GM21825 (cell line): Measurements from ENCODE around the gene MGLL.
"Not testable (repeated sequence)": the region's sequence is repeated elsewhere in the genome, so short reads cannot be mapped to it uniquely, and the experiment has no call there.

Source experiments
- ATAC-seq: cut with Tn5 transposase; IDR thresholded peaks from one replicate; pipeline ENCODE4 v1.9.1; 2021; ENCODE audit warnings: mild to moderate bottlenecking, moderate library complexity; ENCODE audit not compliant: unreplicated experiment

MGLL gene

DNA sequence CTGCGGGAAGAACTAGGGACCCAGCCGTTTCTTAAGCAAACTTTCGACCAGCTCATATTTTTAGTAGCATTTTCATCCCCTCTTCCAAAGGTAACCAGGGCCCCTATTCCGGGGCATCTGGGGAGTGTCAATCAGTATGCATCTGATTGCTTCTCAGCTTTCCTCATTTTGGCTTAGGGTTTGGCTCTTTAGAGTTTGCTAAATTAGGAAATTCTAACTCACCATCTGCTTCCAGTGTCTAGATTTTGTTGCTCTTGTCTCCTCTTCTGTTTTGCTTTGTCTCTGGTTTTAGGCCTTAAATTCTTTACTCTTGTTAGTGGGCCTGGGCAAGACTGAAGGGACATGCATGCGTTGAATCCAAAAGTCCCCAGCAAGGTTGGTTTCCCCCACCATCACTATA is 159.2 kb downstream of the MGLL start:
- ATAC-seq = no peak

DNA sequence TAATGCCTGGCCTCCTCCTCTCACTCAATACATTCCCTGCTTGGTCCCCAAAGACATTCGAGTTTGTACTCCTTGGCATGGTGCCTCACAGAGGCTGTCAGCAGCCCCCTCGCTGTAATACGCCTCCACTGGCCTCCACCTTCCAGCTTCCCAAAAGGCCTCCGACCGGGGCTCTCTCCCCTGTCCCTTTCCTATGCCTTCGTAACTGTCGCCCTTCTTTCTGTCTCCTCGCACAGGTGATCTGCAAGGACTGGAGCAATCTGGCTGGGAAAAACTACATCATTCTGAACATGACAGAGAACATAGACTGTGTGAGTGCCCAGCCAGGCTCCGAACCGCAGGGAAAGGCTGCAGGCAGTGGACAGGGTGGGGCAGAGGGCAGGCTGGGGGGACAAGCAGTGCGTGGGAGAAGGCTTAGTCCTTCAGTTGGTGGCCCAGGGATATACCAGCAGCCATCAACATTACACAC is 160.3 kb downstream of the MGLL start:
- no peak for ATAC-seq

DNA sequence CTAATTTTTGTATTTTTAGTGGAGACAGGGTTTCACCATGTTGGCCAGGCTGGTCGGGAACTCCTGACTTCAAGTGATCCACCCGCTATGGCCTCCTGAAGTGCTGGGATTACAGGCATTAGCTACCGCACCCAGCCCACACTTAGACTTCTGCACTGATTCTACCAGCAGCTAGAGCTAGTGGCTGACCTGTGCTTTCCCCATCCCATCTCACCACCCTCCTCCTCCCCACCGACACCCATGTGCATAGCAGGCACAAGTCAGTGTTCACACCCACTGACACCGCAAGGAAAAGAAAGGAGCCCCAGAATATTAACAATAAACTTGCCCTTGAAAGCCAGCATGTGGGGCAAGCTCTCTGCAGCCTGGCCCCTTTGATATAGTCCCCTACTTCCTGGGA is 160.7 kb downstream of the MGLL start:
- ATAC-seq = no peak

DNA sequence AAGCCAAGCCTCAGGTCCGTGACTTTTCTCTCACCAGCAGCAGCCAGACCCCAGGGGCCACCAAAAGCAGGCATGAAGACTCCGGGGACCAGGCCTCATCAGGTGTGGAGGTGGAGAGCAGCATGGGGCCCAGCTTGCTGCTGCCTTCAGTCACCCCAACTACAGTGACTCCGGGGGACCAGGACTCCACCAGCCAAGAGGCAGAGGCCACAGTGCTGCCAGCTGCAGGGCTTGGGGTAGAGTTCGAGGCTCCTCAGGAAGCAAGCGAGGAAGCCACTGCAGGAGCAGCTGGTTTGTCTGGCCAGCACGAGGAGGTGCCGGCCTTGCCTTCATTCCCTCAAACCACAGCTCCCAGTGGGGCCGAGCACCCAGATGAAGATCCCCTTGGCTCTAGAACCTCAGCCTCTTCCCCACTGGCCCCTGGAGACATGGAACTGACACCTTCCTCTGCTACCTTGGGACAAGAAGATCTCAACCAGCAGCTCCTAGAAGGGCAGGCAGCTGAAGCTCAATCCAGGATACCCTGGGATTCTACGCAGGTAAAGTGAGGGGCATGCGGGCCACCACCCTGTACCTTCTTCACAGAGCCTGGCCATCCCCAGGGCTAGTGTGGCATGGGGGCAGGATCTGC is 161.6 kb downstream of the MGLL start:
- no peak for ATAC-seq

DNA sequence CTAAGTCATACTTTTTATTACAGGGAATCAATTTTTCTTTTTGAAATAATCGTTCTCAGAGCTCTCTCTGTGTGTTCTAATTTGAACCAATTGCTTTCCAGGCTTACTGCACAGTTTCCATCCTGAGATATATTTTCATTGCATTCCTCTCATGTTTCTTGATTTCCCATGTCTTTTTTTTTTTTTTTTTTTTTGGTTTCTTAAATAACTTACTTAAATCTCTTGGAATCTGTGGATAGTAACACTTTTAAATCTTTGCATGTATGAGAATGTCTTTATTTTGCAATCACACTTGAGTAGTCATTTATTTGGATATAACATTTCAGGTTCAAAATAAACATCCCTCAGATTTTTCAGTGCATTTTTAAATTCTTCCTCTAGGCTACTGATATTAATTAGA is 164.1 kb downstream of the MGLL start:
- no peak for ATAC-seq

DNA sequence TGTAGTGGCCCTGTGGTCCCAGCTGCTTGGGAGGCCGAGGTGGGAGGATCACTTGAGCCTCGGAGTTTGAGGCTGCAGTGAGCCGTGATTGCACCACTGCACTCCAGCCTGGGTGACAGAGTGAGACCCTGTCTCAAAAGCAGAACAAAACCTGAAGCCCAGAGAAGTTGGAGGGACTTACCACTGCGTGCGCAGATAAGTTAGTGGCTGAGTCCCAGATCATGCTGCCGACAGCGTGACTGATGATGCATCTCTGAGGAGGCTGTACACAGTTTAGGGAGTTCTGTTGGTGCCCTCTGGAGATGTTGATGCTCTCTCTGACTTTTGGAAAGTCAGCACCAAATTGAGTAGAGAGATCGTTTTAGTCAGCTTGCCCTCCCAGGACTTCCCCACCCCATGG is 165.4 kb downstream of the MGLL start:
- ATAC-seq = no peak

DNA sequence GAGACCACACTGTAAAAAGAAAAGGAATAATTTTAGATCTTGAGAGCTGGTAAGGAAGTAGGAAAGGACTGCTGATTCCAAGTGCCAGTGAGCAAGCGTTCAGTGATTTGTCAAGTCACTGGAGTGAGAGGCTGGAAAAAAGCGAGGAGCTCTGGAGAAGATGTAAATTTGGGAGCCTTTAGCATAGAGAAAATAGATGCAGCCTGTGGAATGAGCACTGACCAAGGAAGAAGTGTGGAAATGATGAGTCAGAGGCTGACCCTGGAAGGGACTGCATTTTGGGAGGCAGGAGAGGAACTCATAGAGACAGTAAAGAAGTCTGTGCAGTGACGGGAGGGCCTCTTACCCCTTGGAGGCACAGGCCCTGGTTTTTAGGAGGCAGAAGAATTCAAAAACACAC is 166.7 kb downstream of the MGLL start:
- no peak for ATAC-seq

DNA sequence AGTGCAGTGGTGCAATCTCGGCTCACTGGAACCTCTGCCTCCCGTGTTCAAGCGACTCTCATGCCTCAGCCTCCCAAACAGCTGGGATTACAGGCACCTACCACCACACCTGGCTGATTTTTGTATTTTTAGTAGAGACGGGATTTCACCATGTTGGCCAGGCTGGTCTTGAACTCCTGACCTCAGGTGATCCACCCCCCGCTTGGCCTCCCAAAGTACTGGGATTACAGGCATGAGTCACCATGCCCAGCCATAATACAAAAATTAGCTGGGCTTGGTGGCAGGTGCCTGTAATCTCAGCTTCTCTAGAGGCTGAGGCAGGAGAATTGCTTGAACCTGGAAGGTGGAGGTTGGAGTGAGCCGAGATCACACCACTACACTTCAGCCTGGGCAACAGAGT is 167.3 kb downstream of the MGLL start:
- ATAC-seq = not testable (repeated sequence)

DNA sequence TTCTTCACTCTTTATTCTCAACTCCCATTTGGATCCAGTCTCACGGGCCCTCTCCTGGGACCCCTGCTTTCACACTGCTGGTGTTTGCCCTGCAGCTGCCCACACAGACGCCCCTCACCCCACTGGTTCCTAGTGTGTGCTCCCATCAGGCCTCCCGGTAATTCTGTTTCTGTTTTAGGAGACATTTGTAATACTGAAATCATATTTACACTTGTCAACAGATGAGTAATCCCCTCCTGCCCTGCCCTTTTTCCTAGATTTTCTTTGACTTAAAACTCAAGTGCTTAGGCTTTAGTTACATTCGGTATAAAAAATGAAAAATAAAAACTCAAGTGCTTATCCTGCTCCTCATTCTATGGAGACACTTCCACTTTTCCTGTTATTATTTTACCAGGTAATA is 167.9 kb downstream of the MGLL start:
- no peak for ATAC-seq

DNA sequence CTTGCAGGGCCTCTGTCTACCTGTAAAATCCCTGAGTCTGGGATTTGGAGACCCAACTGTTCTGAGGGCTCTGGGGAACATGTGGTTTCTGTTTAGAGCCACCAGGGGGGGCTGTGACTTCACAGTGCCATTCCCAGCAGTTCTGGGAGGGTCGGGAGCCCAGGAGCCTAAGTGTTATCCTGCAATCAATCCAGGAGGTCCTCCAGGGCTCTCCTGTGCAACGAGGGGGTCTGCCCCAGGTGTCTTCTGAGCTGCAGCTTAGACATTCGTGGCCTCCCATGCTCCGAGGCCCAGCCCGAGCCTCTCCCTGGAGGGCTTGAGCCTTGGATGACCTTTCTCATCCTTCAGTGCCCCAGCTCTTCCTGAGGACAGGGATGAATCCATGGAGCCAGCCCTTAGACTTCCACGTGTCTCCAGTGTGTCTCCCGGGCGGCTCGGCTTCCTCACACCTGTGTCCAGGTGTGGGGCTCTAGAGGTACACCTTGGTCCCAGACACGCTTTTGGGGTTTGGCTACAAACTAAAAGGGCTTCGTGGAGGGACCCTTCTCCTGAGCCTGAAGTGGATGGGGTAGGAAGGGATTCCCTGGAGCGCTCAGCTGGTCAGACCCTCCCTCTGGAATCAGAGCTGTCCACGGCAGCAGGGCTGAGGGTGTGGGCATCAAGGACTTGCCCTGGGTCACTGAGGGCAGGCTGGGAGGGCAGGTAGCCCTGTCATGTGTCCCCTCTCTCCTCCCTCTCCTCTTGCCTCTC is 169.9 kb downstream of the MGLL start:
- no peak for ATAC-seq

DNA sequence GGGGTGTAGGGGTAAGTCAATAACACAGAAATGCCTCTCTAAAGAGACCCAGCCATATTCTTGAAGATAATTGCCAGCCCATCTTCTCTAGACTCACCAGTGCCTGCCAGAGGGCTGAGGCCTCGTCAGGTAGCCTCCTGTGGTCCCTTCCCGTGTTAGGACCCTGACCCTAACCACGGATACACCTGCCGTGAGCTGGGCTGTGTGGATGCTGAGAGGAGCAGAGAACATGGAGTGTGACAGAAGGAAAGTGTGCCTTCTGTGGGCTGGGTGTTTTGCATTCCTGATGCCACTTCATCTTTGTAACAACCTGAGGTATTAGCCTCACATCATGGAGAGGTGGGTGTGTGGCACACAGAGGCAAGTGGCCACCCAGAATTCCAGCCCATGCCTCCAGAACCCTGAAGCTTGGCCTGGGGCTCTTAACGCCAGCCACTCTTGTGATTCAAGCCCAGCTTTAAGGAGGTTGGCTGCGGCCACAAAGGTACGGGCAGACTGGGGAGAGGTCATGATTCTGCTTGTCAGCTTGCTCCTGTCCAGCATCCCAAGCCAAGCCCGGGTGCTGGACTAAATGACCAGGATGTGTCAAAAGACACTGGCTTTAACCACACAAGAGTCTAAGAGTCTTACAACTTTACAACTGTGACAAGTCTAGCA is 170.7 kb downstream of the MGLL start:
- ATAC-seq = no peak

DNA sequence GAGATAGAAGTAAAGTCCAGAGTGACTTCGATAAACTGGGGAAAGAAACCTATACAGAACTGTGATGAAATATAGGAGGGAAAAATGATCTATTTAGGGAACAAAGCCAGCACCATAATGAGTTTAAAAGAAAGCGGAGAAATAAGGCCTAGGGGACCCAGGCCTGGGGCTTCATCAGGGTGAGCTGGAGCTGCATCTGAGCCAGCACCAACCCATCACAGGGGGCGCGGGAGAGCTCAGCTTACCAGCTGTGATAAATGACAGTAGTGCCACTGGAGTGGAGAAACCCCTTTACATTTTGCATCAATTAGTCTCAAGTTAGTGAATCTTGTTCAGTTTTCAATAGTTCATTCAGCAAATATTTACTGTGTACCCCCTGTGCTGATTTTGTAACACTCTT is 172.1 kb downstream of the MGLL start:
- no peak for ATAC-seq

DNA sequence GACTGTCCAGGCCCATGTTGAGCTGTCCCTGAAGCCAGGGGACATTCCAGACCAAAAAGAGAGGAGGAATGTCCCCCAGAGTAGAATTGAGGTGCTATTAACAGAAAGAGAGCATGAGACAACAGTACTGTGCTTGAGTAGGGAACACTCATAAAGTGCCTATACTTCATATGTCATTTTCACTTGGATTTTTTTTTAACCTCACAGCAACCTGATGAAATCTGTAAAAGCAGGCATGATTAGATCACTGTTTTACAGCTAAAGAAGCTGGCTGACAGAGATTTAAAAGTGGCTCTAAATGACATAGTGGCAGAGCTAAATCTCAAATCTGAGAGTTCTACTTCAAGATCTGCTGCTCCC is 174.5 kb downstream of the MGLL start:
- ATAC-seq = no peak

DNA sequence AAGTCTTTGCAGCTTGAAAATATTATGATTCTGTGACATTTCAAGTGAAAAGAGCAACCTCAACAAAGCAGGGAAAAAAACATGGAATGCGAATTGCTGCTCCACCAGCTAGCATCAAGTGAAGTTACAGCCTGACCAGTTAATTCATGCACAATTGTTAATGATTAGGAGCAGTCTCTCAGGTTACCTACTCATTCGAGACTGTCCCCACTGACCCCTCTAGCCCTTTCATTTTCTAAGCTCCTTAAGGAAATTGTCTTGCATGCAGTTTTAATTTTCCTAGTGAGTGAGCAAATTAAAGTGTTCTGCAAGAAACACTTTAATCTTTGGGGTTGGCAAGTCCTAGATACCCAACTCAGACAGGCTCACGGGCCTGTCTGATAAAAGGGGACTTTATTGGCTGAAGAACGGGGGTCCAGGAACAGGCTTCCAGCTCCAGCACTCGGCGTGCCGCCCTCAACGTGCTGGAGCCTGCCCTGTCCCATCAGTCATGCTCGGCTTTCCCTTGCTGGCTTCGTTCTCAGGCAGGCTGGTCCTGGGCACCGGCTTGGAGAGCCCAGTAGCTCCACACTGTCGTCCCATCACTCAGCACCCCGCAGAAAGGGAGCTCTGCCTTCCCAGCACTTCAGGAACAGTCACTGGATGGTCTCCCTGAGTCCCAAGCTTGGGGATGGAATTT is 175.0 kb downstream of the MGLL start:
- ATAC-seq = no peak

DNA sequence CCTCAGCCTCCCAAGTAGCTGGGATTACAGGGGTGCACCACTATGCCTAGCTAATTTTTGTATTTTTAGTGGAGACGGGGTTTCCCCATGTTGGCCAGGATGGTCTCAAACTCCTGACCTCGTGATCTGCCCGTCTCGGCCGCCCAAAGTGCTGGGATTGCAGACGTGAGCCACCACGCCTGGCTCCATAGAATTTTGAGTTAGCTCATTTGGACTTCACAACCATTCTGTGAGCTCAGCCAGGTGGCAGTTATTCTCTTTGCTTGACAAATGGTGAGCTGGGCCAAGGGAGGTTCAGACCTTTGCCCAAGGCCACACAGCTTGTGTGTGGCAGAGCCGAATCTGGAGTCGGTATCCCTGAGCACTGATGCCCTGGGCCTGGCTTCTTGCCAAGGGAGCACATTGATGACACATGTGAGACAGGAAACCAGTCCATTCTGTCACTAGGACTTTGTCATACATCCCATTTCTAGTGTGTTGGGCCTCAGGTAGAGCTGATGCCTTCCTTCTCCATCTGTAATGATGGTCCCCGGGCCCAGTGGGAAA is 175.7 kb downstream of the MGLL start:
- no peak for ATAC-seq

DNA sequence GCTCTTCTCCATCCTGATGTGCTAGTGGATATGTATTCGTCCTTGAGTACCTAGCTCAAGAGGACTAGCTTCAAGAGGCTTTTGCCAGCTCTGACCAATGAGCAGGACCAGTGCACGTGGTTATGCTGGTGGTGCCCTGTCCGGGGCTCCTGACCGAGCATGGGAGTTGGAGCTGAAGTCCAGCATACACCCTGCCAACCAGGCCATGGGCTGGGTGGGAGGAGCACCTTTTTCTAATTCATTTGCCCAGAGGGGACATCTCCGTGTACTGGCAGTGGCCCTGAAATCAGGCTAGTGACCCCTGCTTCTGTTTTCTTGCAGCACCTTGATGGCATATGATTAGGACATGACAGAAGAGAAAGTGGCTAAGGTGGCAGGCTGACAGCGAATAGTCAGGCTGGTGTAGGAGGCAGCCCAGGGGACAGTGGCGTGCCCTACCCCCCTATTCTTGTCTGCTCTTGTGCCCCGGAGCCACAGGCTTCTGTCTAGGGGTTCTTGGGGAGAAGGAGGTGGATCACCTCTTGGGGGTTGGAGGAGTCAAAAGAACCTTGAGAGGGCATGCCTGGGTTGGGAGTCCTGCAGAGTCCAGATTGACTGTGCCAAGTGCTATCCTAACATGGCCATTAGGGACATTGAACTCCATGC is 176.8 kb downstream of the MGLL start:
- ATAC-seq = no peak

DNA sequence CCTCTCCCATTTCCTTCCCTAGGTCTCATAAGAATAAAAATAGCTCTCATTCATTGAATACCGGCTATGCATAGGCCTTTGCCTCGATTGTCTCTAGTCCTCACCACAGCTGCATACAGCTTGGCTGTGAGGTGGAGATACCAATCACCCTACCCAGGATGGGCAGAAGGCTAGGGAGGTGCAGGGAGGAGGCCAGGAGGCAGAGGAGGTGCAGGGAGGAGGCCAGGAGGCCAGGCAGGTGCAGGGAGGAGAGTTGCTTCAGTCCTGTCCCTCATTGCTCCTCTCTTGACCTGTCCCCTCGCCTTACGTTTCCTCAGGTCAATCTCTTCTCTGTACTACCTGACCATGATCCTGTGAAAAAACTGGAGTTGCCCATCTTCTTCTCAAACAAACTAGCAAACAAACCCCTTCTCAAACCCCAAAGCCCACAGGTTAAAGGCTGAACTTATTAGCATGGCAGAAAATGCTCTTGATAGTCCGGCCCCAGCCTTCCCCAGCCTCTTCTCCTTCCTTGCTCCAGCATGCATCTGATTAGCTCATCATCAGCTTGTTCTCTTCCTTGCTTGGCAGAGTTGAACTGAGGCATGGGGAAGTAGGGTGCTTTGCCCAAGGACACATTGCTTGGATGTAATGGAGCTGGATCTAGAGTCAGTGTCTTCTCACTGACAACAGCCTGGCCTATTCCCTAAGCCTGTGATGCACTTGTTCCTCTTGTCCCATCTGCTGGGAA is 177.5 kb downstream of the MGLL start:
- no peak for ATAC-seq

DNA sequence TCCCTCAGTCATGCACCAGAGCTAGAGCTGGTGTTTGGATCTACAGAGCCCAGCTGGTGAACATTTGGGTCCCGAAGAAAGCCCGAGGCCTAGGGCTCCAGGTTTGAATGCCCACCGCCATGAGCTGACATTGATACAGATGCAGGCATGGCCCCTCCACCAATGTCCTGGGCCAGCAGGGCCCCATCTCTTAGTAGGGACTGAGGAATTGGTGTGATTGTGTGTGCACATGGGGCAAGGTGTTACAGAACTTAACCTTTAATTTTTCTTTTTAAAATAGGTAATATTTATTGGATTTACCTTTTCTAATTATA is 182.3 kb downstream of the MGLL start:
- no peak for ATAC-seq

DNA sequence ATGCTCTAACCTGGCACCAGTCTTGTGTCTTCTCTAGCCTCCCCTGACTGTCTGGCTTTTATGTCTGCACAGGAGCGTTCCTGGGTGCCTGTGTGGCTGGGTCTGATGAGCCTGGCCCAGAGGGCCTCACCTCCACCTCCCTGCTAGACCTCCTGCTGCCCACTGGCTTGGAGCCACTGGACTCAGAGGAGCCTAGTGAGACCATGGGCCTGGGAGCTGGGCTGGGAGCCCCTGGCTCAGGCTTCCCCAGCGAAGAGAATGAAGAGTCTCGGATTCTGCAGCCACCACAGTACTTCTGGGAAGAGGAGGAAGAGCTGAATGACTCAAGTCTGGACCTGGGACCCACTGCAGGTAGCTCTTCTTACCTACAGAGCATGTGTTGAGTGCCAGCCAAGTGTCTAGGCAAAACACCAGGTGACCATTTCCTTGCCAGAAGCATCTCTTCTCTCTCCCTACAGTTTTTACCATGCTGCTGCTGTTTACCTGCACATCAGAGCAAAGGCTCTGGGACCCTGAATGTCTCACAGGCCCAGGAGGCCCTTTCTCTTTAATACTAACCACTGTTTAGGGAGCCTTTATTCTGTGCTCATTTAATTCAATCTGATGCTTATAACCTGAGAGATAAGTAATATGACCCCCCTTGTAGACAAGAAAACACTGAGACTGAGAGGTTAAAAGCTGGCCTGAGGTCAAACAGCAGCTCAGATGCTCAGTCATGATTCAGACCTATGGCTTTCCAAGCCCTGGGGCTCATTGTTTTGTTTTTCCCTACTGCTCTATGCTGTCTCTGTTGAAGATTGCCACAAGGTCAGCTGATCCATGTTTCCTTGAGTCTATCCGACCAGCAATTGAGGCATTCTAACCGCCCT is 182.9 kb downstream of the MGLL start:
- no peak for ATAC-seq
